HCT116 (cell line): ENCODE measurements around the gene DR1. TPM values are rescaled to one million over a fixed set of nuclear protein-coding genes. Genes with fewer than 3 reads are reported as not detected.

Source experiments
- ATAC-seq: fragments of 200-7000 bp; cut with Tn5 transposase; 2 replicates; pipeline ENCODE4 v1.9.1; 2020; ENCODE audit warnings: mild to moderate bottlenecking, moderate library complexity
- Bru-seq: library from RNA; stranded (reverse); fragments of 400-500 nt; gene quantifications from one replicate; lab custom pipeline; 2021; lab: Mats Ljungman, UMichigan
- BruChase-seq, 2 experiments: library from RNA; stranded (reverse); fragments of 400-500 nt; gene quantifications; one replicate each; lab custom pipeline; 2021; lab: Mats Ljungman, UMichigan
- BruUV-seq: library from RNA; stranded (reverse); fragments of 400-500 nt; replicated peaks from 2 replicates; lab custom pipeline; 2021; lab: Mats Ljungman, UMichigan
- CTCF ChIA-PET: fragments of 300-600 bp; sonication (Branson Sonifier 250); formaldehyde crosslinking; loops from one replicate; lab custom pipeline; 2021; ENCODE audit warnings: antibody characterized with exemption; lab: Charles Lee
- POLR2A ChIA-PET: fragments of 300-600, 350-600 bp; sonication (Branson Sonifier 250); formaldehyde crosslinking; loops from one replicate; lab custom pipeline; 2021; ENCODE audit warnings: antibody characterized with exemption; lab: Charles Lee
- RAD21 ChIA-PET, 2 experiments: fragments of 300-600 bp; sonication (Branson Sonifier 250); formaldehyde crosslinking; loops; one replicate each; lab custom pipeline; 2023; ENCODE audit warnings: low total read pairs in 2 of 2; ENCODE audit not compliant: uncharacterized antibody in 2 of 2, unreplicated experiment in 2 of 2, low non-redundant PET in 1 of 2; lab: Charles Lee
- DNase-seq: peaks from one replicate; pipeline ENCODE4 v3.0.0-alpha.2; 2010; ENCODE audit warnings: low read depth, low spot score
- H2AFZ ChIP-seq: fragments of 200-600 bp; shearing (Covaris generic), sonication (generic); 2 replicates; pipeline ENCODE4 v1.6.1; 2017; ENCODE audit warnings: low read depth, mixed run types, mixed read lengths, antibody characterized with exemption, low read length; ENCODE audit not compliant: poor library complexity, severe bottlenecking
- H3K27ac ChIP-seq: 2 replicates; pipeline ENCODE4 v1.5.1; 2012; ENCODE audit warnings: low read depth, low read length
- H3K27me3 ChIP-seq: fragments of 200-600 bp; sonication (generic); 2 replicates; pipeline ENCODE4 v1.6.1; 2016; ENCODE audit warnings: mixed run types, low read length, mixed read lengths; ENCODE audit not compliant: insufficient read depth
- H3K36me3 ChIP-seq, 2 experiments: fragments of 200-500 bp in 1 of 2; fragments of 200-600 bp in 1 of 2; sonication (Bioruptor generic) in 1 of 2; sonication (generic) in 1 of 2; 2 replicates each; pipeline versions ENCODE4 v1.5.1 to v1.6.1; 2014 to 2016; ENCODE audit warnings: low read length in 2 of 2, inconsistent platforms in 1 of 2, mixed read lengths in 1 of 2, mixed run types in 1 of 2; ENCODE audit not compliant: insufficient read depth in 2 of 2, control insufficient read depth in 1 of 2
- H3K4me1 ChIP-seq, 2 experiments: fragments of 200-600 bp in 1 of 2; sonication (generic) in 1 of 2; 2 replicates each; pipeline versions ENCODE4 v1.5.1 to v1.6.1; 2012 to 2017; ENCODE audit warnings: low read length in 2 of 2, inconsistent platforms in 1 of 2, mild to moderate bottlenecking in 1 of 2, mixed read lengths in 1 of 2, mixed run types in 1 of 2, moderate library complexity in 1 of 2; ENCODE audit not compliant: insufficient read depth in 2 of 2, control insufficient read depth in 1 of 2
- H3K4me2 ChIP-seq: fragments of 200-600 bp; sonication (generic); 2 replicates; pipeline ENCODE4 v1.6.1; 2017; ENCODE audit warnings: mixed run types, low read length, mixed read lengths
- H3K4me3 ChIP-seq, 2 experiments: fragments of 200-600 bp in 1 of 2; sonication (generic) in 1 of 2; replicated peaks in 1 of 2; 2 replicates each; pipeline ENCODE4 v1.5.1; 2011 to 2016; ENCODE audit warnings: low read length in 2 of 2, control low read depth in 1 of 2, low read depth in 1 of 2, mild to moderate bottlenecking in 1 of 2, mixed read lengths in 1 of 2, mixed run types in 1 of 2
- H3K79me2 ChIP-seq: fragments of 200-600 bp; sonication (generic); 2 replicates; pipeline ENCODE4 v1.6.1; 2017; ENCODE audit warnings: mild to moderate bottlenecking, mixed run types, low read length, moderate library complexity, mixed read lengths; ENCODE audit not compliant: insufficient read depth
- H3K9ac ChIP-seq: fragments of 200-600 bp; sonication (generic); 2 replicates; pipeline ENCODE4 v1.6.1; 2016; ENCODE audit warnings: low read length, mixed read lengths
- H3K9me2 ChIP-seq: fragments of 200-600 bp; sonication (generic), shearing (Covaris generic); 2 replicates; pipeline ENCODE4 v1.6.1; 2017; ENCODE audit warnings: mixed run types, mild to moderate bottlenecking, moderate library complexity; ENCODE audit not compliant: insufficient read depth
- H3K9me3 ChIP-seq, 2 experiments: fragments of 200-500 bp in 1 of 2; fragments of 200-600 bp in 1 of 2; sonication (Bioruptor generic) in 1 of 2; sonication (generic) in 1 of 2; 2 replicates each; pipeline ENCODE4 v1.6.1; 2014 to 2017; ENCODE audit warnings: low read length in 2 of 2, mixed read lengths in 2 of 2, inconsistent platforms in 1 of 2, low read depth in 1 of 2, mild to moderate bottlenecking in 1 of 2, mixed run types in 1 of 2, moderate library complexity in 1 of 2; ENCODE audit not compliant: control insufficient read depth in 1 of 2, insufficient read depth in 1 of 2
- H4K20me1 ChIP-seq: fragments of 200-600 bp; sonication (generic), shearing (Covaris generic); 2 replicates; pipeline ENCODE4 v1.6.1; 2017; ENCODE audit warnings: mixed run types, mild to moderate bottlenecking, moderate library complexity; ENCODE audit not compliant: insufficient read depth
- CBX3 ChIP-seq: IDR thresholded peaks from 2 replicates; pipeline ENCODE4 v1.6.1; 2012; ENCODE audit warnings: low read depth
- CEBPB ChIP-seq: IDR thresholded peaks from 2 replicates; pipeline ENCODE4 v1.6.1; 2012; ENCODE audit warnings: low read depth
- EGR1 ChIP-seq: IDR thresholded peaks from 2 replicates; pipeline ENCODE4 v1.6.1; 2012; ENCODE audit warnings: low read depth
- ELF1 ChIP-seq: IDR thresholded peaks from 2 replicates; pipeline ENCODE4 v1.6.1; 2012; ENCODE audit warnings: low read depth, borderline replicate concordance
- EZH2 ChIP-seq: fragments of 200-600 bp; sonication (generic); IDR thresholded peaks from 2 replicates; pipeline ENCODE4 v1.6.1; 2017; ENCODE audit warnings: antibody characterized with exemption, mixed run types
- EZH2phosphoT487 ChIP-seq: fragments of 200-600 bp; IDR thresholded peaks from 2 replicates; pipeline ENCODE4 v1.6.1; 2018; ENCODE audit warnings: antibody characterized with exemption, borderline replicate concordance
- FOSL1 ChIP-seq: IDR thresholded peaks from 2 replicates; pipeline ENCODE4 v1.6.1; 2012; ENCODE audit warnings: low read depth
- JUND ChIP-seq: IDR thresholded peaks from 2 replicates; pipeline ENCODE4 v1.6.1; 2012
- POLR2A ChIP-seq: IDR thresholded peaks from 2 replicates; pipeline ENCODE4 v1.7.0; 2011; ENCODE audit warnings: borderline replicate concordance; ENCODE audit not compliant: insufficient read depth, insufficient read length; ENCODE audit errors: extremely low read depth
- POLR2AphosphoS5 ChIP-seq: IDR thresholded peaks from 2 replicates; pipeline ENCODE4 v1.6.1; 2011; ENCODE audit warnings: mild to moderate bottlenecking, low read depth, low read length, moderate library complexity
- RAD21 ChIP-seq: IDR thresholded peaks from 2 replicates; pipeline ENCODE4 v1.6.1; 2012; ENCODE audit warnings: low read depth, mild to moderate bottlenecking
- SIN3A ChIP-seq: IDR thresholded peaks from 2 replicates; pipeline ENCODE4 v1.6.1; 2012; ENCODE audit warnings: low read depth
- SP1 ChIP-seq: IDR thresholded peaks from 2 replicates; pipeline ENCODE4 v1.6.1; 2012; ENCODE audit warnings: low read depth
- SRF ChIP-seq: IDR thresholded peaks from 2 replicates; pipeline ENCODE4 v1.6.1; 2012; ENCODE audit warnings: low read depth
- TCF7L2 ChIP-seq: IDR thresholded peaks from 2 replicates; pipeline ENCODE4 v1.7.0; 2011; ENCODE audit warnings: borderline replicate concordance, inconsistent platforms; ENCODE audit not compliant: insufficient read depth, insufficient read length; ENCODE audit errors: extremely low read depth
- YY1 ChIP-seq: IDR thresholded peaks from 2 replicates; pipeline ENCODE4 v1.6.1; 2011; ENCODE audit warnings: low read length, low read depth, moderate library complexity, mild to moderate bottlenecking; ENCODE audit not compliant: insufficient replicate concordance; ENCODE audit errors: extremely low read depth
- ZFX ChIP-seq: fragments of 450-650 bp; IDR thresholded peaks from 2 replicates; pipeline ENCODE4 v1.6.1; 2017
- ZNF274 ChIP-seq: fragments of 200-500 bp; sonication (Bioruptor generic); IDR thresholded peaks from 2 replicates; pipeline ENCODE4 v1.6.1; 2014; ENCODE audit warnings: mild to moderate bottlenecking, low read depth, low read length, inconsistent platforms
- intact Hi-C: fragments of 100-400 bp; cut with micrococcal nuclease; formaldehyde crosslinking; loops from 2 replicates; pipeline ENCODE4 v1.10.0; 2022
- long read RNA-seq: library from polyadenylated mRNA; unstranded; transcript quantifications from one replicate; pipeline ENCODE4 v2.0.0, GENCODE V29; 2021; ENCODE audit not compliant: unreplicated experiment
- polyA plus RNA-seq: library from polyadenylated mRNA; unstranded; fragments of >200 nt; gene quantifications from 2 replicates; pipeline ENCODE4 v1.2.1, GENCODE V29; 2012; ENCODE audit warnings: missing spikeins
- total RNA-seq: library from RNA; stranded (reverse); gene quantifications from one replicate; pipeline ENCODE4 v1.2.1, GENCODE V29; 2021; ENCODE audit not compliant: unreplicated experiment
- TF ChIP-seq, protein P1 (sequence below): IDR thresholded peaks from 2 replicates; pipeline ENCODE4 v1.6.1; 2012
- TF ChIP-seq, protein P2 (sequence below): IDR thresholded peaks from 2 replicates; pipeline ENCODE4 v1.6.1; 2011; ENCODE audit warnings: mild to moderate bottlenecking, low read length, moderate library complexity; ENCODE audit not compliant: insufficient replicate concordance; ENCODE audit errors: extremely low read depth
- TF ChIP-seq, protein P3 (sequence below), 3 experiments: fragments of 200-600 bp in 1 of 3; sonication (generic) in 1 of 3; IDR thresholded peaks in 2 of 3; conservative IDR thresholded peaks in 1 of 3; 2 replicates each; pipeline ENCODE4 v1.5.1; 2012 to 2017; ENCODE audit warnings: low read depth in 2 of 3, low read length in 2 of 3, antibody characterized with exemption in 1 of 3, borderline replicate concordance in 1 of 3, control low read depth in 1 of 3, mild to moderate bottlenecking in 1 of 3, mixed read lengths in 1 of 3, mixed run types in 1 of 3, moderate library complexity in 1 of 3; ENCODE audit not compliant: insufficient read depth in 1 of 3

The DR1 gene
- total RNA-seq (73.8 TPM), Bru-seq, nascent RNA (percentile 93 among the genes with signal in this experiment), BruChase-seq, experiment 1, labeled RNA remaining after a 6-hour chase (percentile 98 among the genes with signal in this experiment), BruChase-seq, experiment 2, labeled RNA remaining after a 2-hour chase (percentile 96 among the genes with signal in this experiment)
- polyA plus RNA-seq = 23.5 and 27.4 TPM in 2 replicates
- long read RNA-seq, full-length matches to known transcripts = 253 of 264 reads
- long read RNA-seq, partial matches to known transcripts = 4 of 264 reads
- long read RNA-seq, other reads (novel, unspliced or antisense) = 7 of 264 reads

DNA sequence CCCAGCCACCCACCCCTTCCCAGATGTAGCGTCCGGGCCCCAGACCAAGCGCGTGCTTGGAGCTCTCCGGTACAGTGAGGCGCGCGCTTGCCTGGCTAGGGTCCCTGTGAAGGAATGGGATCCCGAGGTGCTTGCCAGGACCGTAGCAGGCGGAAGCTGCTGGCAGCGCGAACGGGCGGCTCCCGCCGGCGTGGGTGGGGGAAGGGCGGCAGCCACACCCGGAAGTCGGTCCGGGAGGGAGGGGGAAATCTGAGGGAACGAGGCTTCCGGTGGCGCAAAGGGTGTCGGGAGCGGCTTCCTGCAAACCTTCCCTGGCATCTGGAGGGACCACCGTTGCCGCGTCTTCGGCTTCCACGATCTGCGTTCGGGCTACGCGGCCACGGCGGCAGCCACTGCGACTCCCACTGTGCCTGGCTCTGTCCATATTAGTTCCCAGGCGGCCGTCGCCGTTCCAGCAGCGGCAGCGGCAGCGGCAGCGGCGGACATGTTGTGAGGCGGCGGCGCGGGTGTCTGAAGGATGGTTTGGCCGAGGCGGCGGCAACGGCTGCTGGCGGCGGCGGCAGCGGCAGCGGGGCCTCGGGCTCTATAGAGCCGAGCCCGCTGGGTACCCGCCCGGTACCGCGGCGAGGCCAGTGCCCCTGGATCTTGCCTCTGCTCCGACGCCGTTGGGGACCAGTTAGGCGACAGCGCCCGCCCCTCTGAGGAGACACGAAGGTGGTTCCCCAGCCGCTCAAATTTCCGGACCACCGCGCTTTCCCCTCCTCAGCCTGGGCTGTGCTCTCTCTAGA lies at the start of gene DR1:
Gene DR1, plus strand, starts transcription at position 275 of the 788 bp plus-strand sequence. CDS start 739 bp downstream, outside the sequence.
- ATAC-seq = peak; percentile 87
- peaks cover 7 to 29% of the 10 kb centered on the region in 2 experiments for H3K4me1 ChIP-seq
- no peaks in the 10 kb centered on the region for H3K9me3 ChIP-seq
- peak within 1 kb of the TSS; percentile 94 for H3K9ac ChIP-seq
- RAD21 ChIA-PET = interaction anchor here in 1 of 2 experiments (0.9 kb wide), 1 partner anchor 25 kb away, joined by 4 read pairs; no protein-coding TSS in a partner anchor
- peaks cover 9% of the 10 kb centered on the region; the same call in 1 of the 2 replicates for H4K20me1 ChIP-seq
- H3K4me3 ChIP-seq = peak within 1 kb of the TSS; percentile 80 to 87
- intact Hi-C loops = no loop called here
- no peak for TF ChIP-seq TCF7L2
- no peak for TF ChIP-seq EZH2phosphoT487
- TF ChIP-seq, protein P1, sequence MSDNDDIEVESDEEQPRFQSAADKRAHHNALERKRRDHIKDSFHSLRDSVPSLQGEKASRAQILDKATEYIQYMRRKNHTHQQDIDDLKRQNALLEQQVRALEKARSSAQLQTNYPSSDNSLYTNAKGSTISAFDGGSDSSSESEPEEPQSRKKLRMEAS = peak; percentile 92
- TF ChIP-seq YY1 = peak; percentile 77
- TF ChIP-seq ZNF274 = no peak
- no peak; the same call in 1 of the 2 replicates for TF ChIP-seq SP1
- TF ChIP-seq FOSL1 = no peak
- TF ChIP-seq SIN3A = peak; percentile 92
- no peak for TF ChIP-seq CEBPB
- no peak for TF ChIP-seq SRF
- no peak for TF ChIP-seq RAD21
- TF ChIP-seq, protein P2, sequence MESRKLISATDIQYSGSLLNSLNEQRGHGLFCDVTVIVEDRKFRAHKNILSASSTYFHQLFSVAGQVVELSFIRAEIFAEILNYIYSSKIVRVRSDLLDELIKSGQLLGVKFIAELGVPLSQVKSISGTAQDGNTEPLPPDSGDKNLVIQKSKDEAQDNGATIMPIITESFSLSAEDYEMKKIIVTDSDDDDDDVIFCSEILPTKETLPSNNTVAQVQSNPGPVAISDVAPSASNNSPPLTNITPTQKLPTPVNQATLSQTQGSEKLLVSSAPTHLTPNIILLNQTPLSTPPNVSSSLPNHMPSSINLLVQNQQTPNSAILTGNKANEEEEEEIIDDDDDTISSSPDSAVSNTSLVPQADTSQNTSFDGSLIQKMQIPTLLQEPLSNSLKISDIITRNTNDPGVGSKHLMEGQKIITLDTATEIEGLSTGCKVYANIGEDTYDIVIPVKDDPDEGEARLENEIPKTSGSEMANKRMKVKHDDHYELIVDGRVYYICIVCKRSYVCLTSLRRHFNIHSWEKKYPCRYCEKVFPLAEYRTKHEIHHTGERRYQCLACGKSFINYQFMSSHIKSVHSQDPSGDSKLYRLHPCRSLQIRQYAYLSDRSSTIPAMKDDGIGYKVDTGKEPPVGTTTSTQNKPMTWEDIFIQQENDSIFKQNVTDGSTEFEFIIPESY = peak; percentile 63
- TF ChIP-seq ZFX = peak; percentile 79
- peak; percentile 94 for TF ChIP-seq ELF1
- TF ChIP-seq POLR2A = peak; percentile 83
- TF ChIP-seq EZH2 = no peak
- TF ChIP-seq POLR2AphosphoS5 = peak; percentile 98
- peak; percentile 75; the same call in 1 of the 2 replicates for TF ChIP-seq EGR1
- TF ChIP-seq, protein P3, sequence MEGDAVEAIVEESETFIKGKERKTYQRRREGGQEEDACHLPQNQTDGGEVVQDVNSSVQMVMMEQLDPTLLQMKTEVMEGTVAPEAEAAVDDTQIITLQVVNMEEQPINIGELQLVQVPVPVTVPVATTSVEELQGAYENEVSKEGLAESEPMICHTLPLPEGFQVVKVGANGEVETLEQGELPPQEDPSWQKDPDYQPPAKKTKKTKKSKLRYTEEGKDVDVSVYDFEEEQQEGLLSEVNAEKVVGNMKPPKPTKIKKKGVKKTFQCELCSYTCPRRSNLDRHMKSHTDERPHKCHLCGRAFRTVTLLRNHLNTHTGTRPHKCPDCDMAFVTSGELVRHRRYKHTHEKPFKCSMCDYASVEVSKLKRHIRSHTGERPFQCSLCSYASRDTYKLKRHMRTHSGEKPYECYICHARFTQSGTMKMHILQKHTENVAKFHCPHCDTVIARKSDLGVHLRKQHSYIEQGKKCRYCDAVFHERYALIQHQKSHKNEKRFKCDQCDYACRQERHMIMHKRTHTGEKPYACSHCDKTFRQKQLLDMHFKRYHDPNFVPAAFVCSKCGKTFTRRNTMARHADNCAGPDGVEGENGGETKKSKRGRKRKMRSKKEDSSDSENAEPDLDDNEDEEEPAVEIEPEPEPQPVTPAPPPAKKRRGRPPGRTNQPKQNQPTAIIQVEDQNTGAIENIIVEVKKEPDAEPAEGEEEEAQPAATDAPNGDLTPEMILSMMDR (IDR thresholded peaks at IDR 0.05 in 2 of 3, conservative IDR thresholded peaks at IDR 0.05 in 1 of 3; ENCODE audit: borderline replicate concordance in 1 of 3, insufficient read depth in 1 of 3, low read depth in 2 of 3, low read length in 2 of 3) = no peak
- TF ChIP-seq CBX3 = peak; percentile 50
- TF ChIP-seq JUND = no peak
- TF ChIP-seq, all 23 proteins: peak for 10
- Histone ChIP-seq H3K27me3 (no peaks in the 10 kb centered on the region), H2AFZ (no peak within 1 kb of the TSS), H3K36me3 (peaks cover 0 to 1% of the 10 kb centered on the region in 2 experiments; a peak in 2 of 4 replicates), H3K79me2 (peaks cover 75% of the 10 kb centered on the region), H3K4me2 (peak within 1 kb of the TSS; percentile 83), H3K9me2 (no peaks in the 10 kb centered on the region), H3K27ac (peak within 1 kb of the TSS; percentile 95)
- peak; percentile 57 for DNase-seq
- no TSS peak for BruUV-seq
- ChIA-PET CTCF (interaction anchor here (1.2 to 1.5 kb wide), 2 partner anchors 41 to 468 kb away, joined by 4 read pairs; no protein-coding TSS in a partner anchor), POLR2A (interaction anchor here (0.6 to 1.6 kb wide), 7 partner anchors 9 to 70 kb away, joined by 3 to 6 read pairs (median 3); no protein-coding TSS in a partner anchor)
